ACHN (cell line): ENCODE data around the gene SCNN1A.
"Not testable (repeated sequence)": the region's sequence is repeated elsewhere in the genome, so short reads cannot be mapped to it uniquely, and the experiment has no call there.

Source experiments
- DNase-seq: peaks from one replicate; pipeline ENCODE4 v3.0.0-alpha.2; 2015
- in situ Hi-C: cut with HindIII; loops from 2 replicates; pipeline ENCODE4 v1.10.0; 2017; ENCODE audit warnings: low sequenced_read_pairs, low pct_ligation_motif_present, low pct_unique_long_range_greater_than_20kb

SCNN1A gene

GRCh38 chr12:6355491-6356373 is 19.6 kb downstream of the SCNN1A start:
- in situ Hi-C loops: no loop called here
- DNase-seq: no peak

GRCh38 chr12:6354495-6355393 is 20.6 kb downstream of the SCNN1A start:
- in situ Hi-C loops: no loop called here
- no peak for DNase-seq

GRCh38 chr12:6352193-6353173 is 22.9 kb downstream of the SCNN1A start:
- DNase-seq: no peak
- in situ Hi-C loops: no loop called here

GRCh38 chr12:6351622-6352021 is 23.7 kb downstream of the SCNN1A start:
- no peak for DNase-seq
- in situ Hi-C loops: no loop called here

- in situ Hi-C loops: no loop called here
- DNase-seq: no peak
Observed at GRCh38 chr12:6347367-6348338, 27.7 kb downstream of the SCNN1A start.

- DNase-seq: no peak
- in situ Hi-C loops: no loop called here
Observed at GRCh38 chr12:6346942-6347341, 28.4 kb downstream of the SCNN1A start.

GRCh38 chr12:6346235-6346832 is 29.0 kb downstream of the SCNN1A start:
- in situ Hi-C loops: no loop called here
- no peak for DNase-seq

GRCh38 chr12:6345319-6346091 is 29.9 kb downstream of the SCNN1A start:
- in situ Hi-C loops: no loop called here
- peak; percentile 87 for DNase-seq

GRCh38 chr12:6344101-6344660 is 31.2 kb downstream of the SCNN1A start:
- DNase-seq, in situ Hi-C loops: not testable (repeated sequence)

GRCh38 chr12:6343518-6343917 is 31.8 kb downstream of the SCNN1A start:
- in situ Hi-C loops: no loop called here
- DNase-seq: no peak

- no peak for DNase-seq
Observed at GRCh38 chr12:6342140-6342889, 33.0 kb downstream of the SCNN1A start.

GRCh38 chr12:6341417-6342139 is 33.8 kb downstream of the SCNN1A start, which contains the start of gene TNFRSF1A:
Gene TNFRSF1A, minus strand, starts transcription at chr12:6342076. Its CDS starts 262 bp downstream, at chr12:6341814.
- DNase-seq: peak; percentile 86
- in situ Hi-C loops: no loop called here

More at GRCh38 chr12:6342140-6342889, 33.0 kb downstream of the SCNN1A start:
- in situ Hi-C loops: no loop called here

- in situ Hi-C loops: no loop called here
- DNase-seq: no peak
Observed at GRCh38 chr12:6340745-6341416, 34.5 kb downstream of the SCNN1A start.

- peak; percentile 41 for DNase-seq
Observed at GRCh38 chr12:6340032-6340638, 35.2 kb downstream of the SCNN1A start.

More at GRCh38 chr12:6340032-6340638, 35.2 kb downstream of the SCNN1A start:
- in situ Hi-C loops: no loop called here
